Astrocyte (in vitro differentiated cells and primary cell): ENCODE measurements around the gene CFAP65. TPM values are rescaled to one million over a fixed set of nuclear protein-coding genes. Genes with fewer than 3 reads are reported as not detected.

Source experiments
- DNase-seq: peaks from one replicate; pipeline ENCODE4 v3.0.0-alpha.2; 2010; ENCODE audit warnings: low read depth
- FAIRE-seq: peaks from 2 replicates; lab custom pipeline; 2011; peaks lifted over from hg19 to GRCh38; lab: Jason Lieb, UNC
- H2AFZ ChIP-seq: 2 replicates; pipeline ENCODE4 v1.6.0; 2012; ENCODE audit warnings: low read depth, low read length, inconsistent platforms
- H3K27ac ChIP-seq: 2 replicates; pipeline ENCODE4 v1.5.1; 2011; ENCODE audit warnings: low read depth, low read length, inconsistent platforms
- H3K27me3 ChIP-seq: 2 replicates; pipeline ENCODE4 v1.6.0; 2011; ENCODE audit warnings: low read length, inconsistent platforms; ENCODE audit not compliant: insufficient read depth
- H3K36me3 ChIP-seq: 2 replicates; pipeline ENCODE4 v1.5.1; 2011; ENCODE audit warnings: low read length, inconsistent platforms; ENCODE audit not compliant: insufficient read depth
- H3K4me1 ChIP-seq: 2 replicates; pipeline ENCODE4 v1.5.1; 2011; ENCODE audit warnings: low read length, inconsistent platforms; ENCODE audit not compliant: insufficient read depth
- H3K4me2 ChIP-seq: 2 replicates; pipeline ENCODE4 v1.6.0; 2012; ENCODE audit warnings: low read length, inconsistent platforms
- H3K4me3 ChIP-seq: 2 replicates; pipeline ENCODE4 v1.5.1; 2011; ENCODE audit warnings: low read depth, mild to moderate bottlenecking, low read length, inconsistent platforms; ENCODE audit not compliant: insufficient read depth
- H3K79me2 ChIP-seq: 2 replicates; pipeline ENCODE4 v1.6.0; 2012; ENCODE audit warnings: mild to moderate bottlenecking, low read length, inconsistent platforms; ENCODE audit not compliant: insufficient read depth
- H3K9ac ChIP-seq: 2 replicates; pipeline ENCODE4 v1.6.0; 2012; ENCODE audit warnings: mild to moderate bottlenecking, low read length, inconsistent platforms
- H3K9me3 ChIP-seq: 2 replicates; pipeline ENCODE4 v1.5.1; 2012; ENCODE audit warnings: low read depth, mild to moderate bottlenecking, low read length, inconsistent platforms; ENCODE audit not compliant: insufficient read depth
- H4K20me1 ChIP-seq: 2 replicates; pipeline ENCODE4 v1.6.0; 2012; ENCODE audit warnings: low read length, inconsistent platforms; ENCODE audit not compliant: insufficient read depth
- H3K27ac Mint-ChIP-seq: one replicate; pipeline ENCODE4 v1.8.0; 2021; ENCODE audit warnings: mild to moderate bottlenecking, mixed read lengths; ENCODE audit not compliant: unreplicated experiment
- H3K27me3 Mint-ChIP-seq: one replicate; pipeline ENCODE4 v1.8.0; 2021; ENCODE audit warnings: low read depth, mixed read lengths; ENCODE audit not compliant: unreplicated experiment
- H3K36me3 Mint-ChIP-seq: one replicate; pipeline ENCODE4 v1.8.0; 2021; ENCODE audit warnings: low read depth, mixed read lengths; ENCODE audit not compliant: unreplicated experiment
- H3K4me1 Mint-ChIP-seq: one replicate; pipeline ENCODE4 v1.8.0; 2021; ENCODE audit warnings: low read depth, mixed read lengths; ENCODE audit not compliant: unreplicated experiment
- H3K4me3 Mint-ChIP-seq: one replicate; pipeline ENCODE4 v1.8.0; 2021; ENCODE audit warnings: mild to moderate bottlenecking, moderate library complexity, mixed read lengths; ENCODE audit not compliant: unreplicated experiment
- H3K9me3 Mint-ChIP-seq: one replicate; pipeline ENCODE4 v1.8.0; 2021; ENCODE audit warnings: mild to moderate bottlenecking, mixed read lengths; ENCODE audit not compliant: unreplicated experiment
- EZH2 ChIP-seq: IDR thresholded peaks from 2 replicates; pipeline ENCODE4 v1.6.1; 2012; ENCODE audit warnings: mild to moderate bottlenecking, low read length, inconsistent platforms; ENCODE audit not compliant: insufficient read depth
- total RNA-seq: library from RNA; stranded (reverse); gene quantifications from 2 replicates; pipeline ENCODE4 v1.2.1, GENCODE V29; 2021
- TF ChIP-seq, protein P1 (sequence below): IDR thresholded peaks from 2 replicates; pipeline ENCODE4 v1.5.1; 2011; ENCODE audit warnings: low read depth, mild to moderate bottlenecking, inconsistent platforms, low read length, moderate library complexity; ENCODE audit not compliant: insufficient read depth

Gene CFAP65
- total RNA-seq, 1 donor from 2014 or later: 0.27 TPM

DNA sequence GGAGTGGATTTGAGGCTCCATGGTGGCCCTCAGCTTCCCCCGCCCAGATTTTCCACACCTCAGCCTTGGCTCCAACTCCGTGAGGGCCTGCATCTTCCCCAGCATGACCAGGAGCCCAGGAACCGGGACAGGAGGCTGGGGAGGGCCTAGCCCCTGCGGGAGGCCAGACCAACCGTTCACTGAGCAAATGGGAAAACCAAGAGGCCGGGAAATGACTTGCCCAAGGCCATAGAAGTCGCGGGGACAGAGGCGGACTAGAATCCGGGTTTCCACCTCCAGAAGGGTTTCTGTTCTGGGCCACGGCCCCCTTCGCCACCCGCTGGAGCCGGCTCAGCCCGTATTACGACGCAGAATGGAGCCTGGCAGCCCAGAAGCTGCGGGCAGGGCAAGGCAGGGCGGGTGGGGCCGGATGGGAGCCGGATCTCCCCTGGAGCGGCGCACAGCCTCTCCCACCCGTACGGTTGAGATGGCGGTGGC lies 40.2 kb downstream of the CFAP65 start:
- Mint-ChIP-seq H3K27ac (no peak overlapping the region), H3K4me3 (no peak overlapping the region), H3K9me3 (peaks cover 7% of the 10 kb centered on the region), H3K36me3 (no peaks in the 10 kb centered on the region), H3K4me1 (peaks cover 7% of the 10 kb centered on the region), H3K27me3 (peaks cover 78% of the 10 kb centered on the region)
- H3K79me2 ChIP-seq: no peaks in the 10 kb centered on the region
- no peak overlapping the region for H3K4me2 ChIP-seq
- H3K9ac ChIP-seq: no peak overlapping the region
- FAIRE-seq (no peak), DNase-seq (no peak)
- no peaks in the 10 kb centered on the region for H4K20me1 ChIP-seq
- no peaks in the 10 kb centered on the region for H3K4me1 ChIP-seq
- no peaks in the 10 kb centered on the region for H3K9me3 ChIP-seq
- H3K4me3 ChIP-seq: no peak overlapping the region
- H3K36me3 ChIP-seq: no peaks in the 10 kb centered on the region
- H3K27ac ChIP-seq: no peak overlapping the region
- H3K27me3 ChIP-seq: peaks cover 77% of the 10 kb centered on the region
- H2AFZ ChIP-seq: no peak overlapping the region
- TF ChIP-seq, protein P1, sequence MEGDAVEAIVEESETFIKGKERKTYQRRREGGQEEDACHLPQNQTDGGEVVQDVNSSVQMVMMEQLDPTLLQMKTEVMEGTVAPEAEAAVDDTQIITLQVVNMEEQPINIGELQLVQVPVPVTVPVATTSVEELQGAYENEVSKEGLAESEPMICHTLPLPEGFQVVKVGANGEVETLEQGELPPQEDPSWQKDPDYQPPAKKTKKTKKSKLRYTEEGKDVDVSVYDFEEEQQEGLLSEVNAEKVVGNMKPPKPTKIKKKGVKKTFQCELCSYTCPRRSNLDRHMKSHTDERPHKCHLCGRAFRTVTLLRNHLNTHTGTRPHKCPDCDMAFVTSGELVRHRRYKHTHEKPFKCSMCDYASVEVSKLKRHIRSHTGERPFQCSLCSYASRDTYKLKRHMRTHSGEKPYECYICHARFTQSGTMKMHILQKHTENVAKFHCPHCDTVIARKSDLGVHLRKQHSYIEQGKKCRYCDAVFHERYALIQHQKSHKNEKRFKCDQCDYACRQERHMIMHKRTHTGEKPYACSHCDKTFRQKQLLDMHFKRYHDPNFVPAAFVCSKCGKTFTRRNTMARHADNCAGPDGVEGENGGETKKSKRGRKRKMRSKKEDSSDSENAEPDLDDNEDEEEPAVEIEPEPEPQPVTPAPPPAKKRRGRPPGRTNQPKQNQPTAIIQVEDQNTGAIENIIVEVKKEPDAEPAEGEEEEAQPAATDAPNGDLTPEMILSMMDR: no peak
- no peak for TF ChIP-seq EZH2

DNA sequence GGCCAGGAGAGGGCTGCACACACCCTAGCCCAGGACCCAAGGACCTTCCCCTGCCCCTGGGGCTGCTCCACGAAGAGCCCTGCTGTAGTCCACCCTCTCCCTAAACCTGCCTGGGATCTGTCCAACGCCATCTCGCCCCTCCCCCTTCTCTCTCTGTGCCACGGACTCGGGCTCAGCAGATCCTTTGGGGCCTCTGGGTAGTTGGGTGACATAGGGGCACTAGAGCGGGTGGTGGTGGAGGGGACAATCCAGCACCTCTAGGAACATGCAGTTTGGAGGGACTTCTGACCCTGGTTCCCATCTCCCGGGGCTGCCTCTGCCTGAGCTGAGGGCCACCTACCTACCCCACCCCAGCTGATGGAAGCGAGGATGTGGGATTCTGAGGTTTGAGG lies 40.8 kb downstream of the CFAP65 start:
- H3K4me2 ChIP-seq: no peak overlapping the region
- no peak for FAIRE-seq

More for the DNA sequence above, 40.8 kb downstream of the CFAP65 start:
- no peak for TF ChIP-seq EZH2
- TF ChIP-seq, protein P1: no peak
- no peaks in the 10 kb centered on the region for H3K36me3 ChIP-seq
- Mint-ChIP-seq H3K4me1 (peaks cover 7% of the 10 kb centered on the region), H3K27me3 (peaks cover 78% of the 10 kb centered on the region), H3K4me3 (no peak overlapping the region), H3K27ac (no peak overlapping the region), H3K36me3 (no peaks in the 10 kb centered on the region), H3K9me3 (peaks cover 7% of the 10 kb centered on the region)
- DNase-seq: no peak
- no peaks in the 10 kb centered on the region for H3K9me3 ChIP-seq
- no peak overlapping the region for H2AFZ ChIP-seq
- H3K9ac ChIP-seq: no peak overlapping the region
- no peak overlapping the region for H3K27ac ChIP-seq
- no peaks in the 10 kb centered on the region for H3K4me1 ChIP-seq
- H3K4me3 ChIP-seq: no peak overlapping the region
- H4K20me1 ChIP-seq: no peaks in the 10 kb centered on the region
- H3K79me2 ChIP-seq: no peaks in the 10 kb centered on the region
- H3K27me3 ChIP-seq: peaks cover 77% of the 10 kb centered on the region
